LNCaP clone FGC (cell line): Measurements from ENCODE around the gene DDIT4.
"Not testable (repeated sequence)": the region's sequence is repeated elsewhere in the genome, so short reads cannot be mapped to it uniquely, and the experiment has no call there.

Source experiments
- DNase-seq: peaks from one replicate; pipeline ENCODE4 v3.0.0-alpha.2; 2011; ENCODE audit warnings: low read depth
- H3K4me3 ChIP-seq: 2 replicates; pipeline ENCODE4 v1.5.1; 2011; ENCODE audit warnings: mild to moderate bottlenecking, low read depth, low read length, control low read depth
- TF ChIP-seq, protein P1 (sequence below): IDR thresholded peaks from 2 replicates; pipeline ENCODE4 v1.5.1; 2012; ENCODE audit warnings: mild to moderate bottlenecking; ENCODE audit not compliant: control insufficient read depth, insufficient read depth; ENCODE audit errors: extremely low read depth

DDIT4 gene, protein sequence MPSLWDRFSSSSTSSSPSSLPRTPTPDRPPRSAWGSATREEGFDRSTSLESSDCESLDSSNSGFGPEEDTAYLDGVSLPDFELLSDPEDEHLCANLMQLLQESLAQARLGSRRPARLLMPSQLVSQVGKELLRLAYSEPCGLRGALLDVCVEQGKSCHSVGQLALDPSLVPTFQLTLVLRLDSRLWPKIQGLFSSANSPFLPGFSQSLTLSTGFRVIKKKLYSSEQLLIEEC

DNA sequence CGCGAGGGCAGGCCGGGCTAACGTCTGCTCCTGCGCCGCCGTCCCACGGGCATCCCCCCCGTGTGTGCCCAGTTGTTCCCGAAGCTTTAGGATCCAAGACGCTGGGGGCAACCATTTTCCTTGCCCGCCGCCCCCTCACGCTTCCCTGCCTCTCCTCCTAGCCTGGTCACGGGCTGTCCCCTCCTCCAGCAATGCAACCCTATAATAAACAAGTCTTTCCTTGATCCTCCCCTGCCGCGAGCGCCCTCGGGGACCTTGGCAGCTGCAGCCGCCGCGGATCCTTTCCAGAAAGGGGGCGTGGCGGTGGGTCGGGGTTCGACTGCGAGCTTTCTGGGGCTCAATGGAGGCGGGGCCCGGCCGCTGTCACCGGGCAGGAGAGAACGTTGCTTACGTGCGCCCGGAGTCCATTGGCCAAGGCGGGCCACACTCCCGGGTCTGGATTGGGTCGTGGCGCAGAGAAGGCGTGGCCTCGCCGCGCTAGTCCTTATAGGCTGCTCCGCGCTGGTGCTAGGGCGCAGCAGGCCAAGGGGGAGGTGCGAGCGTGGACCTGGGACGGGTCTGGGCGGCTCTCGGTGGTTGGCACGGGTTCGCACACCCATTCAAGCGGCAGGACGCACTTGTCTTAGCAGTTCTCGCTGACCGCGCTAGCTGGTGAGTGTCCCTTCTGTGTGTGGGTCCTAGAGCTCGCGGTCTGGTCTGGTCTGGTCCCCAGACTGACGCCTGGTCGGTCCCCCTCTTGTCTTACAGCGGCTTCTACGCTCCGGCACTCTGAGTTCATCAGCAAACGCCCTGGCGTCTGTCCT, at the start of gene DDIT4:
Gene DDIT4, plus strand, starts transcription at position 515 of the 803 bp plus-strand sequence. CDS start 293 bp downstream, outside the sequence.
- H3K4me3 ChIP-seq: peak within 1 kb of the TSS; percentile 97
- peak; percentile 98 for DNase-seq
- TF ChIP-seq, protein P1, sequence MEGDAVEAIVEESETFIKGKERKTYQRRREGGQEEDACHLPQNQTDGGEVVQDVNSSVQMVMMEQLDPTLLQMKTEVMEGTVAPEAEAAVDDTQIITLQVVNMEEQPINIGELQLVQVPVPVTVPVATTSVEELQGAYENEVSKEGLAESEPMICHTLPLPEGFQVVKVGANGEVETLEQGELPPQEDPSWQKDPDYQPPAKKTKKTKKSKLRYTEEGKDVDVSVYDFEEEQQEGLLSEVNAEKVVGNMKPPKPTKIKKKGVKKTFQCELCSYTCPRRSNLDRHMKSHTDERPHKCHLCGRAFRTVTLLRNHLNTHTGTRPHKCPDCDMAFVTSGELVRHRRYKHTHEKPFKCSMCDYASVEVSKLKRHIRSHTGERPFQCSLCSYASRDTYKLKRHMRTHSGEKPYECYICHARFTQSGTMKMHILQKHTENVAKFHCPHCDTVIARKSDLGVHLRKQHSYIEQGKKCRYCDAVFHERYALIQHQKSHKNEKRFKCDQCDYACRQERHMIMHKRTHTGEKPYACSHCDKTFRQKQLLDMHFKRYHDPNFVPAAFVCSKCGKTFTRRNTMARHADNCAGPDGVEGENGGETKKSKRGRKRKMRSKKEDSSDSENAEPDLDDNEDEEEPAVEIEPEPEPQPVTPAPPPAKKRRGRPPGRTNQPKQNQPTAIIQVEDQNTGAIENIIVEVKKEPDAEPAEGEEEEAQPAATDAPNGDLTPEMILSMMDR: no peak

DNA sequence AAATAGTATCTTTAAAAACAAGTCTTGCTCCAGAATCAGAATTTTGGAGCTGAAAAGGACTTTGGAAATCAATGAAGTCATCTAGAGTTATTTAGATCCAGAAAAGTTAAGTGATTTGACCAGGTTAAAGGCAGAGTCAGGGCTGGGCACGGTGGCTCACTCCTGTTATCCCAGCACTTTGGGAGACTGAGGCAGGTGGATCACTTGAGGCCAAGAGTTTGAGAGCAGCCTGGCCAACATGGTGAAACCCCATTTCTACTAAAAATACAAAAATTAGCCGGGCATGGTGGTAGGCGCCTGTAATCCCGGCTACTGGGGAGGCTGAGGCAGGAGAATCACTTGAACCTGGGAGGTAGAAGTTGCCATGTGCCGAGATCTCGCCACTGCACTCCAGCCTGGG, 49.5 kb upstream of the DDIT4 start:
- not testable (repeated sequence) for DNase-seq, H3K4me3 ChIP-seq

DNA sequence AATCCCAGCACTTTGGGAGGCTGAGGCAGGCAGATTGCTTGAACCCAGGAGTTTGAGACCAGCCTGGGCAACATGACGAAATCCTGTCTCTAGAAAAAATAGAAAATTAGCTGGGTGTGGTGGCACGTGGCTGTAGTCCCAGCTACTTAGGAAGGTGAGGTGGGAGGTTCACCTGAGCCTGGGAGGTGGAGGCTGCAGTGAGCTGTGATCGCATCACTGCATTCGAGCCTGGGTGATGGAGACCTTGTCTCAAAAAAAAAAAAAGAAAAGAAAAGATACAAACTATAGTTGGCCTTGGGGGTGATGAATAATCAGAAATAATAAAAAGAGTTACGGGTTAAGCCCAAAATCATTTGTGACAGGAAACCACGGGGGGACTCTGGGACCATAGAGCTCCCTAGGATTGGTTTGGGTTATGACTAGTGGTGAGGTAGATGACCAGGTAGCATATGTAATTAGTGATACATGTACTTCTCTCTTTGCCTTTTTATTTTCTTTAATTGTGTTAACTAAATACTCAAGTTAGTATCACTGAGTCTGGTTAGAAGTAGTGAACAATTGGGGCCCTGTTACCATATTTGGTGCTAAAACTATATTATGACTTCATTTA, 47.2 kb upstream of the DDIT4 start:
- no peak overlapping the region for H3K4me3 ChIP-seq
- TF ChIP-seq, protein P1: no peak
- no peak for DNase-seq

DNA sequence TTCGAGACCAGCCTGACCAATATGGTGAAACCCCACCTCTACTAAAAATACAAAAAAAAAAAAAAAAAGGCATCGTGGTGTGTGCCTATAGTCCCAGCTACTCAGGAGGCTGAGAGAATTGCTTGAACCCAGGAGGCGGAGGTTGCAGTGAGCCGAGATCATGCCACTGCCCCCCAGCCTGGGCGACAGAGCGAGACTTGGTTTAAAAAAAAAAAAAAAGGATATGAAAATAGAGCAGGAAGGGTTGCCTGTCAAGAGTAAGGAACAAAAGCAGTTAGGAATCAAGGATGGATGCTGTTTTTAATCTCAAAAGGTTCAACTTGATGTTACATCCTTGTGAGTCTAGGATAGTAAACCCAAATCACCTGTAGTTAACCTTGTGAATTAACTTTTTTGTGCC, 45.9 kb upstream of the DDIT4 start:
- DNase-seq: no peak
- H3K4me3 ChIP-seq: no peak overlapping the region
- TF ChIP-seq, protein P1: no peak

DNA sequence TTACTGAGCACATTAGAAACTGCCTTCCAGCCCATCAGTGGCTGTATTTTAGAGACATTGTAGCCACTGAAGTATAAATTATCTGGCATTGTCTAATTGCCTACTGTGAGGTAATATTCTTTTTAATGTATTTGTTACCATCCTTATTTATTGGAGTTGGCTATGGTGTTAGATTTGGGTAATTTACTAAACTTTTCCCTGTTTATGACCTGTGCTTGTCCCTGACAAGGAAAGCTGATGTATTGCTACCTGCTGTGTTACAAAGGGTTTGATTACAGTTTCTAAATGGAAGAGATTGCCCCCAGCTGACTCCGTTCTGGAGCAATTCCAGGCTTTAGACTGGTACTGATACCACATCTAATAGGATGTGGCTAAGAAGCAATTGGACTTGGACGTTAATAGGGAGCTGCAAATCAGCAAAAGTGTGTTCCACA, 45.4 kb upstream of the DDIT4 start:
- H3K4me3 ChIP-seq: no peak overlapping the region
- TF ChIP-seq, protein P1: no peak
- DNase-seq: no peak

DNA sequence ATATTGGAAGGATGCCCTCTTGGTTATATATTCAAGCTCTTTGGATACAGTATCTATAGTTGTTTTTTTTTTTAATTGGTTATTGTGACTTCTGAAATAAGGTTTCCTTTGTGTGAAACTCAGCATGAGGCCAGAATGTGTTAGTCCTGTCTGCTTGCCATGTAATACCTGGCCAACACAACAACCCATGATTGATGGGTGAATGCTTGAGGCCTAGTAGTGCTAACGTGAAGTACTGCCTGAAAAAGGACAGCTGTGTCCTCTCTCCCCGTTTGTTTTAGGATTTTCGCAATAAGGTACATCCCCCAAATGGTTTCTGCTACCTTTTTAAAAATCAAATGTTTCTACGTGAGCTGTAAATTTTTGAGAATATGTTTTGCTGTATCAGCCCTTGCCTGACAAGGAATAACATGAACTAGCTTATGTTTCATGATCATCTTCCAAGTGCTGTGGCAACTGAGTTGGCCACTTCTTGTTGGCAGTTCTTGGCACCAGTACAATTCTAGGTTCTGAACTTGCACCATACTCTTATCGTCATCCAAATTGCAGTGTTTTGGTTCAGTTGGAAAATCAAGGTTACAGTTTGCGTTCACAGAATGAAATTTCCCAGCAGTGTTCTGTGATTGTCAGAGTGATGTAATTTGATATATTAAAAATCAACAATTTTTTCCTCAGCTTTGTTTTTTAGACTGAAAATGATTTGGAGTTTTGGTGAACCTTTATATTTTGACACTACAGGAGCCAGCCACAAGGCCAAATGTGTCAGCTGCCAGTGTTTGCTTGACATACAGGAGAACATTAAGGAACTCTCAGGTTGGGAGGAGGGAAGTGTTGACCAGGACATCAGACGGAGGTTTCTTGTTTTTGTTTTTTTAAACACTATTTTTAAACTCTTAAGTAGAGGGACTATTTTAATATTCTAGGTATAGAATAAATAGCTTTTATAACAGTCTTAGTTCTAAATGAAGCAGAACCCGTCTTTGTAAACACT, 44.2 kb upstream of the DDIT4 start:
- no peak overlapping the region for H3K4me3 ChIP-seq
- TF ChIP-seq, protein P1: no peak
- DNase-seq: no peak
